ENCODE results near the gene PIGO. TPM values are rescaled to one million over a fixed set of nuclear protein-coding genes. Genes with fewer than 3 reads are reported as not detected.

PIGO gene
- total RNA-seq, 1 donor from 2014 or later: 27.8 TPM

DNA sequence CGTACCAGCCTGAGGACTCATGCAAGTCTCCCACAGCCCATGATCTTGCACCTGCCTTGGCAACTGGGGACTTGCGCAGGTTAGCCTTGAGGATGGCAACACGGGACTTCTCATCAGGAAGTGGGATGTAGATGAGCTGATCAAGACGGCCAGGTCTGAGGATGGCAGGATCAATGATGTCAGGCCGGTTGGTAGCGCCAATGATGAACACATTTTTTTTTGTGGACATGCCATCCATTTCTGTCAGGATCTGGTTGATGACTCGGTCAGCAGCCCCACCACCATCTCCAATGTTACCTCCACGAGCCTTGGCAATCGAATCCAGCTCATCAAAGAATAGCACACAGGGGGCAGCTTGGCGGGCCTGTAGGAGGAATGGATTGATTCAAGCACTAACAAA lies 37.0 kb downstream of the PIGO start:
- H3K27me3 ChIP-seq (ENCODE audit: control insufficient read depth, insufficient read depth, low read length): no peaks in the 10 kb centered on the region
- peaks cover 9% of the 10 kb centered on the region for H3K36me3 ChIP-seq (ENCODE audit: control insufficient read depth, insufficient read depth, low read length)
- DNase-seq (ENCODE audit: low read depth): no peak
- TF ChIP-seq, protein P1, sequence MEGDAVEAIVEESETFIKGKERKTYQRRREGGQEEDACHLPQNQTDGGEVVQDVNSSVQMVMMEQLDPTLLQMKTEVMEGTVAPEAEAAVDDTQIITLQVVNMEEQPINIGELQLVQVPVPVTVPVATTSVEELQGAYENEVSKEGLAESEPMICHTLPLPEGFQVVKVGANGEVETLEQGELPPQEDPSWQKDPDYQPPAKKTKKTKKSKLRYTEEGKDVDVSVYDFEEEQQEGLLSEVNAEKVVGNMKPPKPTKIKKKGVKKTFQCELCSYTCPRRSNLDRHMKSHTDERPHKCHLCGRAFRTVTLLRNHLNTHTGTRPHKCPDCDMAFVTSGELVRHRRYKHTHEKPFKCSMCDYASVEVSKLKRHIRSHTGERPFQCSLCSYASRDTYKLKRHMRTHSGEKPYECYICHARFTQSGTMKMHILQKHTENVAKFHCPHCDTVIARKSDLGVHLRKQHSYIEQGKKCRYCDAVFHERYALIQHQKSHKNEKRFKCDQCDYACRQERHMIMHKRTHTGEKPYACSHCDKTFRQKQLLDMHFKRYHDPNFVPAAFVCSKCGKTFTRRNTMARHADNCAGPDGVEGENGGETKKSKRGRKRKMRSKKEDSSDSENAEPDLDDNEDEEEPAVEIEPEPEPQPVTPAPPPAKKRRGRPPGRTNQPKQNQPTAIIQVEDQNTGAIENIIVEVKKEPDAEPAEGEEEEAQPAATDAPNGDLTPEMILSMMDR (IDR thresholded peaks at IDR 0.05; ENCODE audit: insufficient read depth, low read length, poor library complexity, severe bottlenecking): no peak
- no peak overlapping the region for H3K4me3 ChIP-seq (ENCODE audit: low read depth, low read length)

DNA sequence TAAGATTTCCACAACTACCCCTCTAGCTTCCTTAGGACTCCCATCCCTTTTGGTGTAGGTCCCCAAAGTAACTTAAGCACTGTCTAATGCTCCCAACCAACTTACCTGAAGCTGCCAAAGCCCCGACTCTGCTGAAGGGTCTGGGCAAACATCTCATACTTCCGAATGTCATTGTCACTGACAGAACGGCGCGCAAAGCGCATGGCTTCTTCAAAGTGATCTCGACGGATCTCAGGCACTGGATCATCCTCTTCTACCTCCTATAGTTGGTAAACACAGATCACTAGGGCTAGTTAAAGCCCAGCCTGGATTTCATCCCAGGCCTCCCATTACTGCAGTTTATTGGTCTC lies 39.1 kb downstream of the PIGO start:
- peaks cover 6% of the 10 kb centered on the region for H3K36me3 ChIP-seq (ENCODE audit: control insufficient read depth, insufficient read depth, low read length)
- TF ChIP-seq, protein P1 (IDR thresholded peaks at IDR 0.05; ENCODE audit: insufficient read depth, low read length, poor library complexity, severe bottlenecking): no peak

DNA sequence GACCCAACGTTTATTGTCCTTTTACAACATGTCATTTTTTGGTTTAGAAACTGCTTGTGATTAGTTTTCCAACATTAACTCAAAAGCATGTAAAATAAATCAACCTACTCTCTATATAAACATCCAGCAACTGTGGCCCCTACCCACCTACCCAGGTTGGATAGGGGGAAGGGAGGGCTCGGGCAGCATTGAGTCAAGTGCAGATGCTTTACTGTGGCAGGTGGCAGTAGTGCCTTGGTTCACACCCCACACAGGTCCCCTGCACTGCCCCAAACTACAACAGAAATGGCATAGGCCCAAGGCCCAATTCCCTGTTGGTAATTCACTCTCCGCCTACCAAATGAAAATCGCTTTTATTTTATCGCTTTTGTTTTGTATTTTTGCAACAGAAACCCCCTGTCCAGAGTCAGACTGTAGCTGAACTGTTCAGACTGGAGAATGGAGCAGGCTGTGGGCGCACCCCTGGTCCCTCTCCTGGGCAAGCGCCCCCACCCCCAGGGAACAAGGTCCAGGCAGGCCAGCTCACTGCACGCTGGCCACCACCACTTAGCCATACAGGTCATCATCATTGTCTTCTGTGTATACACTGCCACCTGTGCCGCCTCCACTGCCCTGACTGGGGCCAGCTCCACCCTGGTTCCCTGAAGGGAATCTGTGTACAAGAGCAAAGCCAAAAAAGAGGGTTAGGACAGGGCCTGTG lies 39.7 kb downstream of the PIGO start:
- Histone ChIP-seq H3K27me3 (ENCODE audit: control insufficient read depth, insufficient read depth, low read length) (no peaks in the 10 kb centered on the region), H3K4me3 (ENCODE audit: low read depth, low read length) (no peak overlapping the region), H3K36me3 (ENCODE audit: control insufficient read depth, insufficient read depth, low read length) (peaks cover 4% of the 10 kb centered on the region)
- TF ChIP-seq, protein P1 (IDR thresholded peaks at IDR 0.05; ENCODE audit: insufficient read depth, low read length, poor library complexity, severe bottlenecking): no peak
- DNase-seq (ENCODE audit: low read depth): no peak

More for the DNA sequence above, 39.1 kb downstream of the PIGO start:
- no peak for DNase-seq (ENCODE audit: low read depth)
- H3K27me3 ChIP-seq (ENCODE audit: control insufficient read depth, insufficient read depth, low read length): no peaks in the 10 kb centered on the region
- no peak overlapping the region for H3K4me3 ChIP-seq (ENCODE audit: low read depth, low read length)

DNA sequence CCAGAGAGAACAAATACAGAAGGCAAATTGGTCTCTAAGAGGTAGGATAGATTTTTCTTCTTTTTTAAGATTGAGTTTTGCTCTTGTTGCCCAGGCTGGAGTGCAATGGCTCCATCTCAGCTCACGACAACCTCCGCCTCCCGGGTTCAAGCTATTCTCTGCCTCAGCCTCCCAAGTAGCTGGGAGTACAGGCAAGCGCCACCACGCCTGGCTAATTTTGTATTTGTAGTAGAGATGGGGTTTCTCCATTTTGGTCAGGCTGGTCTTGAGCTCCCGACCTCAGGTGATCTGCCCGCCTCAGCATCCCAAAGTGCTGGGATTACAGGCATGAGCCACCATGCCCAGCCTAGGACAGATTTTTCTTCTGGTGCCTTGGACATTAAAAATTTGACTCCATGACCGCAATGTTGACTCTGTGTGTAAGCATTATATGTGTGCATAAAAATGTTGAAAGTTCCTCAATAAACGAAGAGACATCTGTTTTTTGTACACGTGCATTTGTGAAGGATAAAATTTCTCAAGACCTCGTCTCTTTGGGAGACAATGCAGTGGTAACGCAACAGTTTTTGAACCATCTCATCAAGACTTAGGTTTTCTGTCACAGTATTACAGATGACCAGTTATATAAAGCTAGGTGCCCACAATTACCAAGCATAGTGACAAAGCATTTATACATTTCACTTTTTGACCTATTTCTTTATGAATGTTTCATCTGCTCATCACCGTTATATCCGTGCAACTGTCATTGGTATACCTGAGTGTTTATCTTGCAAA lies 41.3 kb downstream of the PIGO start:
- DNase-seq (ENCODE audit: low read depth): no peak
- H3K4me3 ChIP-seq (ENCODE audit: low read depth, low read length): no peak overlapping the region
- TF ChIP-seq, protein P1 (IDR thresholded peaks at IDR 0.05; ENCODE audit: insufficient read depth, low read length, poor library complexity, severe bottlenecking): no peak
- peaks cover 3% of the 10 kb centered on the region for H3K36me3 ChIP-seq (ENCODE audit: control insufficient read depth, insufficient read depth, low read length)
- H3K27me3 ChIP-seq (ENCODE audit: control insufficient read depth, insufficient read depth, low read length): no peaks in the 10 kb centered on the region

DNA sequence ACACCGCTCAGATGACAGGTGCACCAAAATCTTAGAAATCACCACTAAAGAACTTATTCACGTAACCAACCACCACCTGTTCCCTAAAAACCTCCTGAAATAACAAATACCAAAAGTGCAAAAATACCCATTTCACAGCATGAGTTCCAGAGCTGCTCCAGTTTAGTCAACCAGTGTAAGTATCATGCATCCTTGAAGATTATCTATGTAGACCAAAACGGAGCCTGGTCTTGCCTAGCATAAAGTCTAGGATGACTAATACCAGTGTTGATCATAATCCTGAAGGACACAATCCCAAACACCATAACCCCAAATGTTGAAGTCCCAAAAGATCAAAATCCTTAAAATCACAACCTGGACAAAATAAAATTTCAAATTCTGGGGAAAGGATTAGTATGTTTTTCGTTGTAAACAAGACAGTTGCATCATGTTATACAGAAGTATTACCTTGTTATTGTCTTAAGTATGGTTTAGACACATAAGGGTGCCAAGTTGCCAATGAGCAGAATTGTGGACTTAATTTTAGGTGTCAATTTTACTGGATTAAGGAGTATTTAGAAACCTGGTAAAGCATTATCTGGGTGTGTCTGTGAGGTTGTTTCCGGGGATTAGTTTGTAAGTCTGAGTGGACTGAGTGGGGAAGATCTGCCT lies 42.1 kb downstream of the PIGO start:
- DNase-seq (ENCODE audit: low read depth): no peak
- TF ChIP-seq, protein P1 (IDR thresholded peaks at IDR 0.05; ENCODE audit: insufficient read depth, low read length, poor library complexity, severe bottlenecking): no peak
- Histone ChIP-seq H3K4me3 (ENCODE audit: low read depth, low read length) (no peak overlapping the region), H3K27me3 (ENCODE audit: control insufficient read depth, insufficient read depth, low read length) (no peaks in the 10 kb centered on the region), H3K36me3 (ENCODE audit: control insufficient read depth, insufficient read depth, low read length) (peaks cover 3% of the 10 kb centered on the region)

Measured in kidney epithelial cell (primary cell).